Mammary epithelial cell (primary cell): ENCODE measurements around the gene ATE1.

Experiments used
- EZH2 ChIP-seq: IDR thresholded peaks from 2 replicates; pipeline ENCODE4 v1.6.1; 2012; ENCODE audit warnings: low read length, inconsistent platforms, borderline replicate concordance
- TF ChIP-seq, protein P1 (sequence below), 2 donors: IDR thresholded peaks in 1 of 2; conservative IDR thresholded peaks in 1 of 2; 2 replicates each; pipeline ENCODE4 v1.5.1; 2011 to 2012; ENCODE audit warnings: inconsistent platforms in 2 of 2, low read length in 2 of 2, mild to moderate bottlenecking in 2 of 2, control low read depth in 1 of 2, low read depth in 1 of 2; ENCODE audit not compliant: insufficient read depth in 1 of 2; ENCODE audit errors: extremely low read depth in 1 of 2

DNA sequence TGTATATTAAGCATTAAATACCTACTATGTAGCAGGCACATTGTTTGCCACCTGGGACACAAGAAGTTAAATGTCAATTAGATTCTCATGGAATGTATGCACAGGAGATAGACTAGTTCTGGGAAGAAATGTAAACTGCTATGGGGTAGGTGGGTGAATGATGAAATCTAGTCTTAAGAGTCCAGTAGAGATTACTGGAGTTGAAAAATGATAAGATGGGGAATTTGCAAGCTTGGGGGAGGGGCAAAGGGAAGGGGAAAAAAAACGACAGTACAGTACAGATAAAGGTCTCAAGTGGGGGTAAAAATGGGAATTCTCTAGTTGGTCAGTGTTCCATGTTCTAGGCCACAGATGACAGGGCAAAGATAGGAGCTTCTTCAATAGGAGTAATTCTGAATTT lies 94.4 kb downstream of the ATE1 start:
- TF ChIP-seq, protein P1, sequence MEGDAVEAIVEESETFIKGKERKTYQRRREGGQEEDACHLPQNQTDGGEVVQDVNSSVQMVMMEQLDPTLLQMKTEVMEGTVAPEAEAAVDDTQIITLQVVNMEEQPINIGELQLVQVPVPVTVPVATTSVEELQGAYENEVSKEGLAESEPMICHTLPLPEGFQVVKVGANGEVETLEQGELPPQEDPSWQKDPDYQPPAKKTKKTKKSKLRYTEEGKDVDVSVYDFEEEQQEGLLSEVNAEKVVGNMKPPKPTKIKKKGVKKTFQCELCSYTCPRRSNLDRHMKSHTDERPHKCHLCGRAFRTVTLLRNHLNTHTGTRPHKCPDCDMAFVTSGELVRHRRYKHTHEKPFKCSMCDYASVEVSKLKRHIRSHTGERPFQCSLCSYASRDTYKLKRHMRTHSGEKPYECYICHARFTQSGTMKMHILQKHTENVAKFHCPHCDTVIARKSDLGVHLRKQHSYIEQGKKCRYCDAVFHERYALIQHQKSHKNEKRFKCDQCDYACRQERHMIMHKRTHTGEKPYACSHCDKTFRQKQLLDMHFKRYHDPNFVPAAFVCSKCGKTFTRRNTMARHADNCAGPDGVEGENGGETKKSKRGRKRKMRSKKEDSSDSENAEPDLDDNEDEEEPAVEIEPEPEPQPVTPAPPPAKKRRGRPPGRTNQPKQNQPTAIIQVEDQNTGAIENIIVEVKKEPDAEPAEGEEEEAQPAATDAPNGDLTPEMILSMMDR (conservative IDR thresholded peaks at IDR 0.05 in 1 of 2, IDR thresholded peaks at IDR 0.05 in 1 of 2; ENCODE audit: extremely low read depth in 1 of 2, insufficient read depth in 1 of 2, low read depth in 1 of 2, low read length in 2 of 2) = no peak
- no peak for TF ChIP-seq EZH2
